Measurements from ENCODE around the gene PCSK1. TPM values are rescaled to one million over a fixed set of nuclear protein-coding genes. Genes with fewer than 3 reads are reported as not detected.

The PCSK1 gene
- total and polyA plus RNA-seq, 2 donors (not counting 3 experiments of a cell fraction or from before 2014, with no cell fraction given), result 0.95 to 8.7 TPM

DNA sequence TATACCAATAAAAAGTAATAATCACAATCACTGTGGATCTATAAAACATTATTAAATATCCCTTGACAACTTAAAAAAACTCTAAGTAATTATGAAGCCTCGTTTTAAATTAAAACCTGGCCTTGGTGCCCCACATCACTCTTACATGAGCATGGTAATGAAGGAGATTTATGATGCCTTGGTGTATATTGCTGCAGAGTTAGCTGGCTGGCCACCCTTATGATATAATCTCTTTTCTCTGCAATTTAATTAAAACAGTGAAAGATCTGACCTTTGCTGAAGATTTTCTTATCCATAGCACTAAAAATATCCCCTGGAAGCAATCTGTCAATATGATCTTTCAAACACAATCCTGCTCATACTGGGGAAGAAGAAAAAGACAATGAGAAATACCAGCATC is 48.8 kb upstream of the PCSK1 start:
- Histone ChIP-seq H3K4me3 (replicated peaks in 1 of 3; ENCODE audit: insufficient read depth in 1 of 3, low read depth in 1 of 3, low read length in 3 of 3) (no peak overlapping the region), H3K9me1 (replicated peaks; ENCODE audit: control insufficient read depth, extremely low read depth, insufficient read depth, low read length) (no peaks in the 10 kb centered on the region), H3K27ac (ENCODE audit: insufficient read depth, low read depth, low read length) (no peak overlapping the region), H4K20me1 (replicated peaks; ENCODE audit: control insufficient read depth, extremely low read depth, insufficient read depth, low read length) (no peaks in the 10 kb centered on the region), H2AFZ (ENCODE audit: low read depth, low read length) (no peak overlapping the region), H3K9me3 (replicated peaks; ENCODE audit: control insufficient read depth, insufficient read depth, low read length) (no peaks in the 10 kb centered on the region), H3K36me3 (ENCODE audit: control insufficient read depth in 2 of 2, extremely low read depth in 1 of 2, insufficient read depth in 2 of 2, low read length in 2 of 2) (no peaks in the 10 kb centered on the region), H3K27me3 (ENCODE audit: control insufficient read depth in 2 of 2, insufficient read depth in 2 of 2, low read length in 2 of 2) (no peaks in the 10 kb centered on the region), H3K9ac (replicated peaks; ENCODE audit: extremely low read depth, insufficient read depth, low read length) (no peak overlapping the region), H3K4me1 (ENCODE audit: control insufficient read depth, extremely low read depth, insufficient read depth, low read length) (peaks cover 7% of the 10 kb centered on the region), H3K79me2 (ENCODE audit: control insufficient read depth, insufficient read depth, low read length) (no peaks in the 10 kb centered on the region), H3K4me2 (ENCODE audit: insufficient read depth, low read length) (no peak overlapping the region)
- intact Hi-C loops (cut with micrococcal nuclease), result no loop called here
- TF ChIP-seq GATA2 (IDR thresholded peaks at IDR 0.05; ENCODE audit: insufficient read depth, insufficient read length, low read depth, low read length) (no peak), EZH2 (IDR thresholded peaks at IDR 0.05; ENCODE audit: borderline replicate concordance, low read depth, low read length, severe bottlenecking) (no peak), MAX (IDR thresholded peaks at IDR 0.05; ENCODE audit: insufficient read depth, insufficient read length) (no peak)
- no TSS peak for BruUV-seq (replicated peaks)
- CTCF ChIA-PET, result interaction anchor here (1.0 kb wide), 1 partner anchor 48 kb away, joined by 3 read pairs; no protein-coding TSS in a partner anchor
- dilution Hi-C loops (cut with MboI; ENCODE audit: extremely low pct_ligation_motif_present, low sequenced_read_pairs), result no loop called here
- POLR2A ChIA-PET, result no interaction called here
- DNase-seq (ENCODE audit: low read depth, low spot score) (no peak), FAIRE-seq (no peak)

- Histone ChIP-seq H3K36me3 (ENCODE audit: control insufficient read depth in 2 of 2, extremely low read depth in 1 of 2, insufficient read depth in 2 of 2, low read length in 2 of 2) (no peaks in the 10 kb centered on the region), H3K4me2 (ENCODE audit: insufficient read depth, low read length) (no peak overlapping the region), H2AFZ (ENCODE audit: low read depth, low read length) (no peak overlapping the region), H3K79me2 (ENCODE audit: control insufficient read depth, insufficient read depth, low read length) (no peaks in the 10 kb centered on the region), H3K9me1 (replicated peaks; ENCODE audit: control insufficient read depth, extremely low read depth, insufficient read depth, low read length) (no peaks in the 10 kb centered on the region), H3K4me1 (ENCODE audit: control insufficient read depth, extremely low read depth, insufficient read depth, low read length) (peaks cover 13% of the 10 kb centered on the region), H4K20me1 (replicated peaks; ENCODE audit: control insufficient read depth, extremely low read depth, insufficient read depth, low read length) (no peaks in the 10 kb centered on the region), H3K9ac (replicated peaks; ENCODE audit: extremely low read depth, insufficient read depth, low read length) (no peak overlapping the region), H3K27me3 (ENCODE audit: control insufficient read depth in 2 of 2, insufficient read depth in 2 of 2, low read length in 2 of 2) (no peaks in the 10 kb centered on the region), H3K4me3 (replicated peaks in 1 of 3; ENCODE audit: insufficient read depth in 1 of 3, low read depth in 1 of 3, low read length in 3 of 3) (no peak overlapping the region), H3K9me3 (replicated peaks; ENCODE audit: control insufficient read depth, insufficient read depth, low read length) (no peaks in the 10 kb centered on the region), H3K27ac (ENCODE audit: insufficient read depth, low read depth, low read length) (no peak overlapping the region)
- no TSS peak for BruUV-seq (replicated peaks)
- ChIA-PET CTCF (interaction anchor here (0.6 to 1.2 kb wide), 3 partner anchors 11 to 52 kb away, joined by 3 read pairs; no protein-coding TSS in a partner anchor), POLR2A (no interaction called here)
- no peak for FAIRE-seq
- TF ChIP-seq CTCF (IDR thresholded peaks at IDR 0.05; ENCODE audit: extremely low read depth in 1 of 2, insufficient read depth in 1 of 2, low read depth in 1 of 2, low read length in 2 of 2), result no peak
- no peak for TF ChIP-seq EZH2 (IDR thresholded peaks at IDR 0.05; ENCODE audit: borderline replicate concordance, low read depth, low read length, severe bottlenecking)
- TF ChIP-seq POLR2A (IDR thresholded peaks at IDR 0.05; ENCODE audit: low read depth, low read length), result no peak
- no peak for TF ChIP-seq FOS (IDR thresholded peaks at IDR 0.05; ENCODE audit: borderline replicate concordance, insufficient read depth, low read length)
- TF ChIP-seq MAX (IDR thresholded peaks at IDR 0.05; ENCODE audit: insufficient read depth, insufficient read length), result no peak
- no peak for TF ChIP-seq POLR2AphosphoS5 (IDR thresholded peaks at IDR 0.05; ENCODE audit: insufficient read depth, low read depth, low read length)
- TF ChIP-seq GATA2 (IDR thresholded peaks at IDR 0.05; ENCODE audit: insufficient read depth, insufficient read length, low read depth, low read length), result no peak
- no peak for TF ChIP-seq MYC (IDR thresholded peaks at IDR 0.05; ENCODE audit: low read depth, low read length)
- no peak for TF ChIP-seq JUN (IDR thresholded peaks at IDR 0.05; ENCODE audit: borderline replicate concordance, insufficient read depth, insufficient read length, low read depth)
- DNase-seq (ENCODE audit: low read depth, low spot score), result no peak
- intact Hi-C loops (cut with micrococcal nuclease), result no loop called here
- dilution Hi-C loops (cut with MboI; ENCODE audit: extremely low pct_ligation_motif_present, low sequenced_read_pairs), result no loop called here
Observed at GRCh38 chr5:96481009-96481786, 48.1 kb upstream of the PCSK1 start.
